Liver (tissue), 3 donors: ENCODE data around the gene CES2.

Experiments
- CTCF ChIP-seq: fragments of 150-350 bp; IDR thresholded peaks from 2 replicates; pipeline ENCODE4 v1.5.1; 2017; ENCODE audit warnings: improper control_type of control experiment, low read depth, low read length; ENCODE audit not compliant: missing input control
- EGR1 ChIP-seq, 2 donors: IDR thresholded peaks; 2 replicates each; pipeline ENCODE4 v1.6.1; 2016 to 2018; ENCODE audit warnings: antibody characterized with exemption in 2 of 2, low read depth in 2 of 2
- FOXA1 ChIP-seq: IDR thresholded peaks from 2 replicates; pipeline ENCODE4 v1.6.1; 2016; ENCODE audit warnings: antibody characterized with exemption
- MAX ChIP-seq: IDR thresholded peaks from 2 replicates; pipeline ENCODE4 v1.6.1; 2016; ENCODE audit warnings: antibody characterized with exemption
- SP1 ChIP-seq: IDR thresholded peaks from 2 replicates; pipeline ENCODE4 v1.6.1; 2018; ENCODE audit warnings: antibody characterized with exemption, mild to moderate bottlenecking
- TAF1 ChIP-seq: conservative IDR thresholded peaks from 2 replicates; pipeline ENCODE4 v1.6.1; 2016; ENCODE audit warnings: antibody characterized with exemption, mild to moderate bottlenecking
- TF ChIP-seq, protein P1 (sequence below): IDR thresholded peaks from 2 replicates; pipeline ENCODE4 v1.6.1; 2016; ENCODE audit warnings: antibody characterized with exemption, mild to moderate bottlenecking
- TF ChIP-seq, protein P2 (sequence below): IDR thresholded peaks from 2 replicates; pipeline ENCODE4 v1.6.1; 2016; ENCODE audit warnings: antibody characterized with exemption
- donor health status: healthy.
- donor health status: healthy.

DNA sequence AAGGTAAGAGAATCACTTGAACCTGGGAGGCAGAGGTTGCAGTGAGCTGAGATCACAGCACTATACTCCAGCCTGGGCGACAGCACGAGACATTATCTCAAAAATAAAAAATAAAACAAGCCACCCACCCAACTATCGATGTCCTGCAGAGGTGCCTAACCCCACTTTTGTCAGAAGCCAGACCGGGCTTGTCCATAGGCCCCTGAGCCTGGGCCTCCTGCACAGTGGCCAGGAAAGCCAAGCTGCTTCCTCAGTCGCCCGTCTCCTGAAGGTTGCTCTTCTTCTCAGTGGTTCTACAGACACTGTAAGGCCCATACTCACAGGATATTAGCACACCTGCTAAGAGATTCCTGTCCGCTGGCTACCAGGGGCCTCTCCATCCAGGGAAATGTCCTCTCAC is 11.2 kb downstream of the CES2 start:
- TF ChIP-seq CTCF (no peak), EGR1 (IDR thresholded peaks at IDR 0.05; ENCODE audit: low read depth in 2 of 2) (no peak), TAF1 (no peak), MAX (no peak), FOXA1 (no peak), SP1 (no peak)
- TF ChIP-seq, protein P1, sequence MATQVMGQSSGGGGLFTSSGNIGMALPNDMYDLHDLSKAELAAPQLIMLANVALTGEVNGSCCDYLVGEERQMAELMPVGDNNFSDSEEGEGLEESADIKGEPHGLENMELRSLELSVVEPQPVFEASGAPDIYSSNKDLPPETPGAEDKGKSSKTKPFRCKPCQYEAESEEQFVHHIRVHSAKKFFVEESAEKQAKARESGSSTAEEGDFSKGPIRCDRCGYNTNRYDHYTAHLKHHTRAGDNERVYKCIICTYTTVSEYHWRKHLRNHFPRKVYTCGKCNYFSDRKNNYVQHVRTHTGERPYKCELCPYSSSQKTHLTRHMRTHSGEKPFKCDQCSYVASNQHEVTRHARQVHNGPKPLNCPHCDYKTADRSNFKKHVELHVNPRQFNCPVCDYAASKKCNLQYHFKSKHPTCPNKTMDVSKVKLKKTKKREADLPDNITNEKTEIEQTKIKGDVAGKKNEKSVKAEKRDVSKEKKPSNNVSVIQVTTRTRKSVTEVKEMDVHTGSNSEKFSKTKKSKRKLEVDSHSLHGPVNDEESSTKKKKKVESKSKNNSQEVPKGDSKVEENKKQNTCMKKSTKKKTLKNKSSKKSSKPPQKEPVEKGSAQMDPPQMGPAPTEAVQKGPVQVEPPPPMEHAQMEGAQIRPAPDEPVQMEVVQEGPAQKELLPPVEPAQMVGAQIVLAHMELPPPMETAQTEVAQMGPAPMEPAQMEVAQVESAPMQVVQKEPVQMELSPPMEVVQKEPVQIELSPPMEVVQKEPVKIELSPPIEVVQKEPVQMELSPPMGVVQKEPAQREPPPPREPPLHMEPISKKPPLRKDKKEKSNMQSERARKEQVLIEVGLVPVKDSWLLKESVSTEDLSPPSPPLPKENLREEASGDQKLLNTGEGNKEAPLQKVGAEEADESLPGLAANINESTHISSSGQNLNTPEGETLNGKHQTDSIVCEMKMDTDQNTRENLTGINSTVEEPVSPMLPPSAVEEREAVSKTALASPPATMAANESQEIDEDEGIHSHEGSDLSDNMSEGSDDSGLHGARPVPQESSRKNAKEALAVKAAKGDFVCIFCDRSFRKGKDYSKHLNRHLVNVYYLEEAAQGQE, result no peak
- TF ChIP-seq, protein P2, sequence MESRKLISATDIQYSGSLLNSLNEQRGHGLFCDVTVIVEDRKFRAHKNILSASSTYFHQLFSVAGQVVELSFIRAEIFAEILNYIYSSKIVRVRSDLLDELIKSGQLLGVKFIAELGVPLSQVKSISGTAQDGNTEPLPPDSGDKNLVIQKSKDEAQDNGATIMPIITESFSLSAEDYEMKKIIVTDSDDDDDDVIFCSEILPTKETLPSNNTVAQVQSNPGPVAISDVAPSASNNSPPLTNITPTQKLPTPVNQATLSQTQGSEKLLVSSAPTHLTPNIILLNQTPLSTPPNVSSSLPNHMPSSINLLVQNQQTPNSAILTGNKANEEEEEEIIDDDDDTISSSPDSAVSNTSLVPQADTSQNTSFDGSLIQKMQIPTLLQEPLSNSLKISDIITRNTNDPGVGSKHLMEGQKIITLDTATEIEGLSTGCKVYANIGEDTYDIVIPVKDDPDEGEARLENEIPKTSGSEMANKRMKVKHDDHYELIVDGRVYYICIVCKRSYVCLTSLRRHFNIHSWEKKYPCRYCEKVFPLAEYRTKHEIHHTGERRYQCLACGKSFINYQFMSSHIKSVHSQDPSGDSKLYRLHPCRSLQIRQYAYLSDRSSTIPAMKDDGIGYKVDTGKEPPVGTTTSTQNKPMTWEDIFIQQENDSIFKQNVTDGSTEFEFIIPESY, result no peak
